ENCODE data around the gene CLIC5.

GRCh38 chr6:45838451-45838850 is 177.2 kb downstream of the CLIC5 start:
- TF ChIP-seq REST (IDR thresholded peaks at IDR 0.05; ENCODE audit: borderline replicate concordance) (no peak), EP300 (conservative IDR thresholded peaks at IDR 0.05; ENCODE audit: poor library complexity, severe bottlenecking) (no peak), CTCF (IDR thresholded peaks at IDR 0.05; ENCODE audit: poor library complexity, severe bottlenecking) (no peak), RAD21 (conservative IDR thresholded peaks at IDR 0.05) (no peak), POLR2AphosphoS5 (IDR thresholded peaks at IDR 0.05) (no peak)
